OCI-LY7 (cell line): ENCODE results near the gene VAC14. TPM values are rescaled to one million over a fixed set of nuclear protein-coding genes. Genes with fewer than 3 reads are reported as not detected.

Source experiments
- BruUV-seq: library from RNA; stranded (reverse); fragments of 400-500 nt; replicated peaks from 2 replicates; lab custom pipeline; 2021; lab: Mats Ljungman, UMichigan
- CTCF ChIA-PET: fragments of 300-600 bp; sonication (Branson Sonifier 250); formaldehyde crosslinking; loops from one replicate; lab custom pipeline; 2022; ENCODE audit warnings: antibody characterized with exemption; ENCODE audit not compliant: unreplicated experiment; lab: Charles Lee
- POLR2A ChIA-PET: fragments of 300-600 bp; sonication (Branson Sonifier 250); formaldehyde crosslinking; loops from one replicate; lab custom pipeline; 2022; ENCODE audit warnings: antibody characterized with exemption; lab: Charles Lee
- DNase-seq: peaks from one replicate; pipeline ENCODE4 v3.0.0-alpha.2; 2015; ENCODE audit warnings: low spot score
- H2AFZ ChIP-seq: fragments of 200-600 bp; sonication (generic), shearing (Covaris generic); 2 replicates; pipeline ENCODE4 v1.6.1; 2014; ENCODE audit warnings: mild to moderate bottlenecking, antibody characterized with exemption, low read length, moderate library complexity
- H3K27ac ChIP-seq: fragments of 200-600 bp; sonication (generic); 2 replicates; pipeline ENCODE4 v1.5.1; 2014; ENCODE audit warnings: mixed run types, low read depth, mild to moderate bottlenecking, moderate library complexity, low read length, inconsistent platforms; ENCODE audit not compliant: poor library complexity, severe bottlenecking
- H3K36me3 ChIP-seq: fragments of 200-600 bp; sonication (generic); 2 replicates; pipeline ENCODE4 v1.6.1; 2014; ENCODE audit warnings: mild to moderate bottlenecking, antibody characterized with exemption, low read length, moderate library complexity, mixed read lengths; ENCODE audit not compliant: insufficient read depth
- H3K4me1 ChIP-seq: fragments of 200-600 bp; sonication (generic); 2 replicates; pipeline ENCODE4 v1.5.1; 2014; ENCODE audit warnings: mild to moderate bottlenecking, low read length; ENCODE audit not compliant: insufficient read depth, poor library complexity, severe bottlenecking
- H3K4me2 ChIP-seq: fragments of 200-600 bp; sonication (generic); 2 replicates; pipeline ENCODE4 v1.6.1; 2014; ENCODE audit warnings: mild to moderate bottlenecking, low read length
- H3K4me3 ChIP-seq: fragments of 200-600 bp; sonication (generic); 2 replicates; pipeline ENCODE4 v1.5.1; 2014; ENCODE audit warnings: mild to moderate bottlenecking, low read depth, low read length; ENCODE audit not compliant: poor library complexity, severe bottlenecking
- H3K79me2 ChIP-seq: fragments of 200-600 bp; sonication (generic); 2 replicates; pipeline ENCODE4 v1.6.1; 2016; ENCODE audit warnings: low read depth, mild to moderate bottlenecking, low read length, moderate library complexity, mixed read lengths; ENCODE audit not compliant: insufficient read depth
- H3K9me2 ChIP-seq: fragments of 200-600 bp; sonication (generic); 2 replicates; pipeline ENCODE4 v1.6.1; 2016; ENCODE audit warnings: mild to moderate bottlenecking, low read length, mixed read lengths; ENCODE audit not compliant: insufficient read depth
- H3K9me3 ChIP-seq: fragments of 200-600 bp; sonication (generic); 2 replicates; pipeline ENCODE4 v1.6.1; 2014; ENCODE audit warnings: mild to moderate bottlenecking, mixed run types, low read length, mixed read lengths
- H4K20me1 ChIP-seq: fragments of 200-600 bp; sonication (generic); 2 replicates; pipeline ENCODE4 v1.6.1; 2014; ENCODE audit warnings: mild to moderate bottlenecking, antibody characterized with exemption, low read length, moderate library complexity, mixed read lengths; ENCODE audit not compliant: insufficient read depth
- CTCF ChIP-seq: fragments of 200-600 bp; sonication (generic); conservative IDR thresholded peaks from 2 replicates; pipeline ENCODE4 v1.5.1; 2014; ENCODE audit warnings: mild to moderate bottlenecking, antibody characterized with exemption, low read length, moderate library complexity, mixed read lengths
- EZH2phosphoT487 ChIP-seq: fragments of 200-600 bp; sonication (generic); IDR thresholded peaks from 2 replicates; pipeline ENCODE4 v1.6.1; 2018; ENCODE audit warnings: low read depth, borderline replicate concordance, mild to moderate bottlenecking, mixed run types, antibody characterized with exemption, low read length, moderate library complexity, mixed read lengths
- intact Hi-C: fragments of 100-400 bp; cut with micrococcal nuclease; formaldehyde crosslinking; loops from one replicate; pipeline ENCODE4 v1.10.0; 2022; ENCODE audit not compliant: unreplicated experiment
- total RNA-seq, 2 experiments: library from RNA; depleted of rRNA in 1 of 2; stranded (reverse); fragments of >200 nt in 1 of 2; shearing (Covaris generic) in 1 of 2; gene quantifications; 2 replicates each; pipeline ENCODE4 v1.2.3, GENCODE V29; 2014 to 2022

VAC14 gene
- total RNA-seq, 2 experiments from 2014 or later = 37.6 to 43.1 TPM

- no peaks in the 10 kb centered on the region for H3K9me2 ChIP-seq
- H3K36me3 ChIP-seq = peaks cover 39% of the 10 kb centered on the region
- no TSS peak for BruUV-seq
- no peaks in the 10 kb centered on the region for H4K20me1 ChIP-seq
- peaks cover 10% of the 10 kb centered on the region for H3K4me1 ChIP-seq
- no peak overlapping the region for H2AFZ ChIP-seq
- POLR2A ChIA-PET = no interaction called here
- no peak overlapping the region for H3K27ac ChIP-seq
- CTCF ChIA-PET = no interaction called here
- H3K79me2 ChIP-seq = no peaks in the 10 kb centered on the region
- no peak overlapping the region for H3K4me3 ChIP-seq
- intact Hi-C loops = no loop called here
- peak overlapping the region; percentile 11; the same call in 1 of the 2 replicates for H3K4me2 ChIP-seq
- H3K9me3 ChIP-seq = no peaks in the 10 kb centered on the region
- peak; percentile 10 for DNase-seq
- TF ChIP-seq CTCF (no peak), EZH2phosphoT487 (no peak)
Observed at GRCh38 chr16:70746708-70747424, 54.1 kb downstream of the VAC14 start.

GRCh38 chr16:70746040-70746707 is 54.8 kb downstream of the VAC14 start:
- POLR2A ChIA-PET = no interaction called here
- CTCF ChIA-PET = no interaction called here
- no TSS peak for BruUV-seq

More at GRCh38 chr16:70746040-70746707, 54.8 kb downstream of the VAC14 start:
- peaks cover 10% of the 10 kb centered on the region for H3K4me1 ChIP-seq
- H4K20me1 ChIP-seq = no peaks in the 10 kb centered on the region
- no peak overlapping the region for H3K4me2 ChIP-seq
- H3K4me3 ChIP-seq = no peak overlapping the region
- H3K27ac ChIP-seq = no peak overlapping the region
- intact Hi-C loops = no loop called here
- no peaks in the 10 kb centered on the region for H3K9me3 ChIP-seq
- peaks cover 39% of the 10 kb centered on the region for H3K36me3 ChIP-seq
- no peaks in the 10 kb centered on the region for H3K9me2 ChIP-seq
- TF ChIP-seq EZH2phosphoT487 (no peak), CTCF (no peak)
- H2AFZ ChIP-seq = no peak overlapping the region
- H3K79me2 ChIP-seq = no peaks in the 10 kb centered on the region
- no peak for DNase-seq
